ENCODE results near the gene CHST12. TPM values are rescaled to one million over a fixed set of nuclear protein-coding genes. Genes with fewer than 3 reads are reported as not detected.

Gene CHST12
- total and polyA plus RNA-seq, 12 donors: 2.5 to 31.2 (median 19.4) TPM

GRCh38 chr7:2461268-2462026, 58.0 kb downstream of the CHST12 start:
- H3K36me3 ChIP-seq (replicated peaks in 1 of 2): no peaks in the 10 kb centered on the region
- no peak for TF ChIP-seq POLR2A (IDR thresholded peaks at IDR 0.05)
- TF ChIP-seq CTCF (IDR thresholded peaks at IDR 0.05): no peak
- H3K27ac ChIP-seq: no peak overlapping the region
- H3K9me3 ChIP-seq (replicated peaks in 1 of 3): no peaks in the 10 kb centered on the region
- peaks cover 0 to 6% of the 10 kb centered on the region in 2 donors for H3K4me1 ChIP-seq (replicated peaks in 1 of 2)
- intact Hi-C loops (cut with DNase I): no loop called here
- no peak overlapping the region for H3K4me3 ChIP-seq
- 78 to 84% (median 82%) methylated on average over 14 to 15 of the region's 15 CpGs for WGBS, 4 donors
- no peaks in the 10 kb centered on the region for H3K27me3 ChIP-seq
- no peak for DNase-seq

GRCh38 chr7:2462731-2463130, 59.3 kb downstream of the CHST12 start:
- no peaks in the 10 kb centered on the region for H3K36me3 ChIP-seq (replicated peaks in 1 of 2)
- DNase-seq: no peak
- no peaks in the 10 kb centered on the region for H3K9me3 ChIP-seq (replicated peaks in 1 of 3)
- no peak overlapping the region for H3K4me3 ChIP-seq
- peaks cover 0 to 6% of the 10 kb centered on the region in 2 donors for H3K4me1 ChIP-seq (replicated peaks in 1 of 2)
- no peak overlapping the region for H3K27ac ChIP-seq
- intact Hi-C loops (cut with DNase I): no loop called here
- WGBS, 4 donors: 68 to 88% (median 72%) methylated on average over 3 of the region's 3 CpGs
- H3K27me3 ChIP-seq: no peaks in the 10 kb centered on the region
- TF ChIP-seq POLR2A (IDR thresholded peaks at IDR 0.05) (no peak), CTCF (IDR thresholded peaks at IDR 0.05) (no peak)

GRCh38 chr7:2465928-2466327, 62.5 kb downstream of the CHST12 start:
- no peak overlapping the region for H3K4me3 ChIP-seq
- intact Hi-C loops (cut with DNase I): no loop called here
- no peak overlapping the region for H3K27ac ChIP-seq
- no peaks in the 10 kb centered on the region for H3K9me3 ChIP-seq (replicated peaks in 1 of 3)
- WGBS, 4 donors: 84 to 89% (median 87%) methylated on average over 12 of the region's 12 CpGs
- no peak for DNase-seq
- H3K36me3 ChIP-seq (replicated peaks in 1 of 2): no peaks in the 10 kb centered on the region
- H3K27me3 ChIP-seq: no peaks in the 10 kb centered on the region
- H3K4me1 ChIP-seq (replicated peaks in 1 of 2): no peaks in the 10 kb centered on the region
- TF ChIP-seq POLR2A (IDR thresholded peaks at IDR 0.05) (no peak), CTCF (IDR thresholded peaks at IDR 0.05) (no peak)

- no peak overlapping the region for H3K27ac ChIP-seq
- 84 to 91% (median 88%) methylated on average over 10 of the region's 10 CpGs for WGBS, 4 donors
- H3K4me1 ChIP-seq (replicated peaks in 1 of 2): no peaks in the 10 kb centered on the region
- no peaks in the 10 kb centered on the region for H3K27me3 ChIP-seq
- no peak for DNase-seq
- H3K9me3 ChIP-seq (replicated peaks in 1 of 3): no peaks in the 10 kb centered on the region
- no peaks in the 10 kb centered on the region for H3K36me3 ChIP-seq (replicated peaks in 1 of 2)
- intact Hi-C loops (cut with DNase I): no loop called here
- H3K4me3 ChIP-seq: no peak overlapping the region
- TF ChIP-seq POLR2A (IDR thresholded peaks at IDR 0.05) (no peak), CTCF (IDR thresholded peaks at IDR 0.05) (no peak)
Measured at GRCh38 chr7:2466675-2467074, 63.3 kb downstream of the CHST12 start.

Measured in adrenal gland (tissue), 12 donors.